ENCODE measurements around the gene NASP.

NASP gene

GRCh38 chr1:45621895-45622523, 38.2 kb downstream of the NASP start:
- no peak for DNase-seq

- DNase-seq, result no peak
Observed at GRCh38 chr1:45622524-45623394, 38.9 kb downstream of the NASP start.

GRCh38 chr1:45623972-45624371, 40.1 kb downstream of the NASP start, which contains the start of gene CCDC17:
TSS of gene CCDC17 (minus strand) at chr1:45624054. CDS start at chr1:45623909, 145 bp downstream.
- DNase-seq, result no peak

GRCh38 chr1:45629035-45629434, 45.2 kb downstream of the NASP start:
- no peak for DNase-seq

- no peak for DNase-seq
Observed at GRCh38 chr1:45630429-45630828, 46.6 kb downstream of the NASP start.

GRCh38 chr1:45635211-45635610, 51.4 kb downstream of the NASP start:
- no peak for DNase-seq

- no peak for DNase-seq
Observed at GRCh38 chr1:45640293-45640692, 56.5 kb downstream of the NASP start.

- no peak for DNase-seq
Observed at GRCh38 chr1:45643321-45643720, 59.5 kb downstream of the NASP start.

GRCh38 chr1:45643978-45644377, 60.1 kb downstream of the NASP start:
- no peak for DNase-seq

- DNase-seq, result no peak
Observed at GRCh38 chr1:45644661-45645060, 60.8 kb downstream of the NASP start.

GRCh38 chr1:45647248-45648021, 63.6 kb downstream of the NASP start:
- no peak for DNase-seq

GRCh38 chr1:45654540-45655280, 70.9 kb downstream of the NASP start:
- DNase-seq, result no peak

GRCh38 chr1:45656573-45657226, 72.9 kb downstream of the NASP start:
- no peak for DNase-seq

- no peak for DNase-seq
Observed at GRCh38 chr1:45658171-45658570, 74.3 kb downstream of the NASP start.

- no peak for DNase-seq
Observed at GRCh38 chr1:45659222-45659621, 75.4 kb downstream of the NASP start.

- DNase-seq, result no peak
Observed at GRCh38 chr1:45660336-45660735, 76.5 kb downstream of the NASP start.

GRCh38 chr1:45666836-45667235, 83.0 kb downstream of the NASP start:
- no peak for DNase-seq

- DNase-seq, result no peak
Observed at GRCh38 chr1:45667321-45668111, 83.7 kb downstream of the NASP start.
